ENCODE measurements around the gene BCAS1.

BCAS1 gene

GRCh38 chr20:53920647-53921245 is 149.6 kb downstream of the BCAS1 start:
- DNase-seq (ENCODE audit: insufficient read length) (no peak), FAIRE-seq (no peak)
- TF ChIP-seq POLR2A (IDR thresholded peaks at IDR 0.05; ENCODE audit: low read depth, low read length), result no peak
- no peak for TF ChIP-seq POLR2AphosphoS5 (IDR thresholded peaks at IDR 0.05; ENCODE audit: low read depth, low read length)
- no peak for TF ChIP-seq TAF1 (IDR thresholded peaks at IDR 0.05; ENCODE audit: borderline replicate concordance, low read depth, low read length)

- no peak for FAIRE-seq
Measured at GRCh38 chr20:53919886-53920285, 150.5 kb downstream of the BCAS1 start.

GRCh38 chr20:53918949-53919361 is 151.4 kb downstream of the BCAS1 start:
- no peak for FAIRE-seq
- no peak for DNase-seq (ENCODE audit: insufficient read length)

More at GRCh38 chr20:53919886-53920285, 150.5 kb downstream of the BCAS1 start:
- TF ChIP-seq POLR2AphosphoS5 (IDR thresholded peaks at IDR 0.05; ENCODE audit: low read depth, low read length) (no peak), TAF1 (IDR thresholded peaks at IDR 0.05; ENCODE audit: borderline replicate concordance, low read depth, low read length) (no peak), POLR2A (IDR thresholded peaks at IDR 0.05; ENCODE audit: low read depth, low read length) (no peak)
- no peak for DNase-seq (ENCODE audit: insufficient read length)

GRCh38 chr20:53918020-53918311 is 152.4 kb downstream of the BCAS1 start:
- DNase-seq (ENCODE audit: insufficient read length), result no peak
- no peak for FAIRE-seq
- no peak for TF ChIP-seq POLR2AphosphoS5 (IDR thresholded peaks at IDR 0.05; ENCODE audit: low read depth, low read length)
- TF ChIP-seq POLR2A (IDR thresholded peaks at IDR 0.05; ENCODE audit: low read depth, low read length), result no peak
- TF ChIP-seq TAF1 (IDR thresholded peaks at IDR 0.05; ENCODE audit: borderline replicate concordance, low read depth, low read length), result no peak

More at GRCh38 chr20:53918949-53919361, 151.4 kb downstream of the BCAS1 start:
- TF ChIP-seq POLR2AphosphoS5 (IDR thresholded peaks at IDR 0.05; ENCODE audit: low read depth, low read length), result no peak
- TF ChIP-seq TAF1 (IDR thresholded peaks at IDR 0.05; ENCODE audit: borderline replicate concordance, low read depth, low read length), result no peak
- TF ChIP-seq POLR2A (IDR thresholded peaks at IDR 0.05; ENCODE audit: low read depth, low read length), result no peak

- FAIRE-seq (peak; percentile 83), DNase-seq (ENCODE audit: insufficient read length) (no peak)
Measured at GRCh38 chr20:53917145-53918019, 153.0 kb downstream of the BCAS1 start.

GRCh38 chr20:53916173-53916512 is 154.3 kb downstream of the BCAS1 start:
- FAIRE-seq, result no peak

More at GRCh38 chr20:53917145-53918019, 153.0 kb downstream of the BCAS1 start:
- TF ChIP-seq POLR2A (IDR thresholded peaks at IDR 0.05; ENCODE audit: low read depth, low read length) (no peak), POLR2AphosphoS5 (IDR thresholded peaks at IDR 0.05; ENCODE audit: low read depth, low read length) (no peak; the same call in 1 of the 2 replicates), TAF1 (IDR thresholded peaks at IDR 0.05; ENCODE audit: borderline replicate concordance, low read depth, low read length) (no peak)

GRCh38 chr20:53915446-53916172 is 154.8 kb downstream of the BCAS1 start:
- DNase-seq (ENCODE audit: insufficient read length), result peak; percentile 70
- TF ChIP-seq TAF1 (IDR thresholded peaks at IDR 0.05; ENCODE audit: borderline replicate concordance, low read depth, low read length) (no peak), POLR2AphosphoS5 (IDR thresholded peaks at IDR 0.05; ENCODE audit: low read depth, low read length) (no peak), POLR2A (IDR thresholded peaks at IDR 0.05; ENCODE audit: low read depth, low read length) (no peak; the same call in 1 of the 2 replicates)
- peak; percentile 76 for FAIRE-seq

More at GRCh38 chr20:53916173-53916512, 154.3 kb downstream of the BCAS1 start:
- DNase-seq (ENCODE audit: insufficient read length), result no peak
- no peak for TF ChIP-seq POLR2A (IDR thresholded peaks at IDR 0.05; ENCODE audit: low read depth, low read length)
- no peak for TF ChIP-seq TAF1 (IDR thresholded peaks at IDR 0.05; ENCODE audit: borderline replicate concordance, low read depth, low read length)
- TF ChIP-seq POLR2AphosphoS5 (IDR thresholded peaks at IDR 0.05; ENCODE audit: low read depth, low read length), result no peak

GRCh38 chr20:53914781-53915445 is 155.5 kb downstream of the BCAS1 start:
- no peak for FAIRE-seq
- DNase-seq (ENCODE audit: insufficient read length), result no peak
- TF ChIP-seq POLR2AphosphoS5 (IDR thresholded peaks at IDR 0.05; ENCODE audit: low read depth, low read length) (no peak), TAF1 (IDR thresholded peaks at IDR 0.05; ENCODE audit: borderline replicate concordance, low read depth, low read length) (no peak), POLR2A (IDR thresholded peaks at IDR 0.05; ENCODE audit: low read depth, low read length) (no peak)

GRCh38 chr20:53914091-53914780 is 156.2 kb downstream of the BCAS1 start:
- FAIRE-seq, result no peak
- TF ChIP-seq POLR2A (IDR thresholded peaks at IDR 0.05; ENCODE audit: low read depth, low read length) (no peak), TAF1 (IDR thresholded peaks at IDR 0.05; ENCODE audit: borderline replicate concordance, low read depth, low read length) (no peak), POLR2AphosphoS5 (IDR thresholded peaks at IDR 0.05; ENCODE audit: low read depth, low read length) (no peak)

GRCh38 chr20:53911301-53911700 is 159.1 kb downstream of the BCAS1 start:
- no peak for FAIRE-seq
- TF ChIP-seq POLR2AphosphoS5 (IDR thresholded peaks at IDR 0.05; ENCODE audit: low read depth, low read length) (no peak), POLR2A (IDR thresholded peaks at IDR 0.05; ENCODE audit: low read depth, low read length) (no peak), TAF1 (IDR thresholded peaks at IDR 0.05; ENCODE audit: borderline replicate concordance, low read depth, low read length) (no peak)
- no peak for DNase-seq (ENCODE audit: insufficient read length)

More at GRCh38 chr20:53914091-53914780, 156.2 kb downstream of the BCAS1 start:
- DNase-seq (ENCODE audit: insufficient read length), result no peak

All from GM12892 (cell line).